K562 (cell line): ENCODE measurements around the gene FLOT2. TPM values are rescaled to one million over a fixed set of nuclear protein-coding genes. Genes with fewer than 3 reads are reported as not detected.

Source experiments
- ARID1B ChIP-seq: fragments of 450-650 bp; IDR thresholded peaks from 2 replicates; pipeline ENCODE4 v1.6.1; 2016; ENCODE audit warnings: antibody characterized with exemption, mild to moderate bottlenecking, inconsistent platforms
- CREB3 ChIP-seq: fragments of 450-650 bp; conservative IDR thresholded peaks from 2 replicates; pipeline ENCODE4 v1.6.1; 2016; ENCODE audit warnings: missing genetic modification characterization, low read depth, mild to moderate bottlenecking, missing compliant biosample characterization, moderate library complexity
- CREB5 ChIP-seq: fragments of 250-450 bp; sonication (Bioruptor Pico); IDR thresholded peaks from 2 replicates; pipeline ENCODE4 v1.5.0; 2020; ENCODE audit warnings: mild to moderate bottlenecking
- GTF3C2 ChIP-seq: IDR thresholded peaks from 3 replicates; pipeline ENCODE4 v1.6.1; 2011; ENCODE audit warnings: borderline replicate concordance, mild to moderate bottlenecking, moderate library complexity; ENCODE audit not compliant: insufficient read length; ENCODE audit errors: extremely low read depth
- HMBOX1 ChIP-seq: sonication (generic); IDR thresholded peaks from 2 replicates; pipeline ENCODE4 v1.6.1; 2016
- ID3 ChIP-seq, 2 experiments: fragments of 250-450 bp in 1 of 2; fragments of 450-650 bp in 1 of 2; sonication (Bioruptor Pico) in 1 of 2; IDR thresholded peaks; 2 replicates each; pipeline versions ENCODE4 v1.6.1 to v1.8.0; 2016 to 2021; ENCODE audit warnings: mild to moderate bottlenecking in 2 of 2, moderate library complexity in 2 of 2, missing compliant biosample characterization in 1 of 2, missing genetic modification characterization in 1 of 2
- JUND ChIP-seq, 2 experiments: IDR thresholded peaks; 2 replicates in 1 of 2; 3 replicates in 1 of 2; pipeline ENCODE4 v1.6.1; 2011; ENCODE audit warnings: borderline replicate concordance in 2 of 2, low read depth in 2 of 2, low read length in 2 of 2, improper control_type of control experiment in 1 of 2, missing biosample characterization in 1 of 2, missing genetic modification characterization in 1 of 2, missing genetic modification reagents in 1 of 2
- NEUROD1 ChIP-seq: fragments of 150-350 bp; IDR thresholded peaks from 2 replicates; pipeline ENCODE4 v1.6.1; 2014; ENCODE audit warnings: borderline replicate concordance, low read length, low read depth; ENCODE audit not compliant: partially characterized antibody
- NFIX ChIP-seq: fragments of 250-450 bp; sonication (Bioruptor Pico); IDR thresholded peaks from 2 replicates; pipeline ENCODE4 v1.4.0; 2020; ENCODE audit warnings: low read depth, mild to moderate bottlenecking, moderate library complexity
- NFRKB ChIP-seq: fragments of 450-650 bp; IDR thresholded peaks from 2 replicates; pipeline ENCODE4 v1.6.1; 2016; ENCODE audit warnings: low read depth
- NR0B1 ChIP-seq: fragments of 450-650 bp; IDR thresholded peaks from one replicate; pipeline ENCODE4 v1.6.1; 2018; ENCODE audit warnings: mild to moderate bottlenecking, moderate library complexity; ENCODE audit not compliant: partially characterized antibody
- OTX1 ChIP-seq: fragments of 450-650 bp; formaldehyde crosslinking; IDR thresholded peaks from 2 replicates; pipeline ENCODE4 v1.4.0; 2022; ENCODE audit warnings: mild to moderate bottlenecking
- SMAD3 ChIP-seq: fragments of 450-650 bp; formaldehyde crosslinking; conservative IDR thresholded peaks from 2 replicates; pipeline ENCODE4 v1.4.0; 2020; ENCODE audit warnings: mild to moderate bottlenecking
- SMARCB1 ChIP-seq: IDR thresholded peaks from 2 replicates; pipeline ENCODE4 v1.6.1; 2011; ENCODE audit warnings: improper control_type of control experiment, low read depth; ENCODE audit not compliant: insufficient read length
- SRF ChIP-seq, 2 experiments: fragments of 250-450, 450-650 bp in 1 of 2; sonication (Bioruptor Pico) in 1 of 2; sonication (generic) in 1 of 2; formaldehyde crosslinking; IDR thresholded peaks; 2 replicates each; pipeline versions ENCODE4 v1.5.0 to v1.5.1; 2020 to 2022; ENCODE audit warnings: mild to moderate bottlenecking in 1 of 2, missing genetic modification reagents in 1 of 2
- TAF9B ChIP-seq: fragments of 450-650 bp; IDR thresholded peaks from 2 replicates; pipeline ENCODE4 v1.6.1; 2018; ENCODE audit warnings: mild to moderate bottlenecking; ENCODE audit not compliant: partially characterized antibody
- TAL1 ChIP-seq: fragments of 450-650 bp; IDR thresholded peaks from 2 replicates; pipeline ENCODE4 v1.6.1; 2016; ENCODE audit warnings: mild to moderate bottlenecking
- TBL1XR1 ChIP-seq, 2 experiments: IDR thresholded peaks; 2 replicates each; pipeline ENCODE4 v1.6.1; 2012; ENCODE audit warnings: improper control_type of control experiment in 2 of 2, low read length in 2 of 2, mild to moderate bottlenecking in 1 of 2
- ZEB2 ChIP-seq: fragments of 450-650 bp; IDR thresholded peaks from 2 replicates; pipeline ENCODE4 v1.6.1; 2016
- ZNF146 ChIP-seq: IDR thresholded peaks from one replicate; pipeline ENCODE4 v1.6.1; 2018; ENCODE audit warnings: missing compliant biosample characterization; ENCODE audit not compliant: unreplicated experiment
- polyA plus RNA-seq, 8 experiments: library from polyadenylated mRNA; depleted of rRNA in 4 of 8; stranded (reverse) in 5 of 8; unstranded in 3 of 8; fragments of >200 nt; fragmentation: Nextera tagmentation in 2 of 8; fragmentation: Illumina TruSeq in 1 of 8; extraction: Ambion mirVana in 2 of 8; extraction: Trizol in 1 of 8; gene quantifications; 2 replicates each; pipeline versions ENCODE4 v1.2.1 to v1.2.3, GENCODE V29; 2011 to 2014; ENCODE audit warnings: inconsistent platforms in 1 of 8, missing spikeins in 1 of 8
- total RNA-seq, 7 experiments: library from RNA; depleted of rRNA in 6 of 7; stranded (reverse); fragments of >200 nt in 6 of 7; fragmentation: Illumina TruSeq in 2 of 7; extraction: Trizol in 2 of 7; gene quantifications; 2 replicates each; pipeline versions ENCODE4 v1.2.1 to v1.2.3, GENCODE V29; 2011 to 2021; ENCODE audit warnings: low replicate concordance in 1 of 7

FLOT2 gene
- total and polyA plus RNA-seq, 9 of the 15 experiments (the other 6 are each of a cell fraction or from before 2014, with no cell fraction given), result 17.5 to 138 (median 41.7) TPM

GRCh38 chr17:28863953-28864352 is 33.6 kb downstream of the FLOT2 start (continued):
- no peak for TF ChIP-seq NR0B1
- TF ChIP-seq SMARCB1, result no peak
- TF ChIP-seq TAF9B, result no peak
- TF ChIP-seq HMBOX1, result no peak
- TF ChIP-seq NEUROD1, result no peak
- TF ChIP-seq GTF3C2, result no peak
- no peak for TF ChIP-seq ZNF146 (CRISPR knock-in tag)
- no peak for TF ChIP-seq TAL1
- TF ChIP-seq ZEB2, result no peak
- TF ChIP-seq ARID1B, result no peak
- no peak for TF ChIP-seq OTX1 (CRISPR knock-in tag)
- TF ChIP-seq SMAD3 (CRISPR knock-in tag), result no peak
- no peak for TF ChIP-seq TBL1XR1 (IDR thresholded peaks at IDR 0.05; ENCODE audit: low read length in 2 of 2)
- TF ChIP-seq CREB5 (CRISPR knock-in tag), result 0 out of 2 replicates have a peak, but pooled peaks have one; percentile 21
- no peak for TF ChIP-seq CREB3 (tag)
- no peak for TF ChIP-seq JUND (IDR thresholded peaks at IDR 0.05; ENCODE audit: borderline replicate concordance, low read depth, low read length)
- TF ChIP-seq JUND (tag; IDR thresholded peaks at IDR 0.05; ENCODE audit: borderline replicate concordance, low read depth, low read length), result 0 out of 3 replicates have a peak, but pooled peaks have one; percentile 25
- no peak for TF ChIP-seq ID3 (CRISPR knock-in tag; IDR thresholded peaks at IDR 0.05)
- no peak for TF ChIP-seq ID3 (tag; IDR thresholded peaks at IDR 0.05)
- no peak for TF ChIP-seq NFIX (CRISPR knock-in tag)
- TF ChIP-seq NFRKB, result peak; percentile 15; the same call in 1 of the 2 replicates
- no peak for TF ChIP-seq SRF (CRISPR knock-in tag; IDR thresholded peaks at IDR 0.05)
